ENCODE measurements around the gene MAT1A.

The MAT1A gene

DNA sequence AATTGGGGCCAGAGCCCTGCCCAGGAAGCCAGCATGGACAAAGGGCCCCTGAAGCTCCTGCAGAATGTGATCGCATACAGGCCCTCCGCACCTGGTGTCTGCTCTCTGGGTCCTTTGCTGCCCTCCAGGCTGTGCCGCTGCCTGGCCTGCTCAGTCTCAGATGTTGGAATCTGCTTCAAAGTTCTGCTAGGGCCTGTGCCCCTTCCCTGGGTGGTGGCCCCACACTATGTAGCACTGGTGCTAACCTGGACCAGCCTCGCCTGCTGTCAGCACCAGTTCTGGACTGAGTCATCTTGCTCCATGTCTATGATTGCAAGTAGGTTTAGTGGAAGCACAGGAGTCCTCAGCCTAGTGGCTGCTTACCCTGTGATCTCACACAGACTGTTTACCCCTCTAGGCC, 6.3 kb downstream of the MAT1A start:
- no peak overlapping the region for H3K4me3 ChIP-seq
- no peak for DNase-seq (ENCODE audit: low spot score)
- TF ChIP-seq, protein P1, sequence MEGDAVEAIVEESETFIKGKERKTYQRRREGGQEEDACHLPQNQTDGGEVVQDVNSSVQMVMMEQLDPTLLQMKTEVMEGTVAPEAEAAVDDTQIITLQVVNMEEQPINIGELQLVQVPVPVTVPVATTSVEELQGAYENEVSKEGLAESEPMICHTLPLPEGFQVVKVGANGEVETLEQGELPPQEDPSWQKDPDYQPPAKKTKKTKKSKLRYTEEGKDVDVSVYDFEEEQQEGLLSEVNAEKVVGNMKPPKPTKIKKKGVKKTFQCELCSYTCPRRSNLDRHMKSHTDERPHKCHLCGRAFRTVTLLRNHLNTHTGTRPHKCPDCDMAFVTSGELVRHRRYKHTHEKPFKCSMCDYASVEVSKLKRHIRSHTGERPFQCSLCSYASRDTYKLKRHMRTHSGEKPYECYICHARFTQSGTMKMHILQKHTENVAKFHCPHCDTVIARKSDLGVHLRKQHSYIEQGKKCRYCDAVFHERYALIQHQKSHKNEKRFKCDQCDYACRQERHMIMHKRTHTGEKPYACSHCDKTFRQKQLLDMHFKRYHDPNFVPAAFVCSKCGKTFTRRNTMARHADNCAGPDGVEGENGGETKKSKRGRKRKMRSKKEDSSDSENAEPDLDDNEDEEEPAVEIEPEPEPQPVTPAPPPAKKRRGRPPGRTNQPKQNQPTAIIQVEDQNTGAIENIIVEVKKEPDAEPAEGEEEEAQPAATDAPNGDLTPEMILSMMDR (IDR thresholded peaks at IDR 0.05), result no peak
- H3K27ac ChIP-seq, result no peak overlapping the region

DNA sequence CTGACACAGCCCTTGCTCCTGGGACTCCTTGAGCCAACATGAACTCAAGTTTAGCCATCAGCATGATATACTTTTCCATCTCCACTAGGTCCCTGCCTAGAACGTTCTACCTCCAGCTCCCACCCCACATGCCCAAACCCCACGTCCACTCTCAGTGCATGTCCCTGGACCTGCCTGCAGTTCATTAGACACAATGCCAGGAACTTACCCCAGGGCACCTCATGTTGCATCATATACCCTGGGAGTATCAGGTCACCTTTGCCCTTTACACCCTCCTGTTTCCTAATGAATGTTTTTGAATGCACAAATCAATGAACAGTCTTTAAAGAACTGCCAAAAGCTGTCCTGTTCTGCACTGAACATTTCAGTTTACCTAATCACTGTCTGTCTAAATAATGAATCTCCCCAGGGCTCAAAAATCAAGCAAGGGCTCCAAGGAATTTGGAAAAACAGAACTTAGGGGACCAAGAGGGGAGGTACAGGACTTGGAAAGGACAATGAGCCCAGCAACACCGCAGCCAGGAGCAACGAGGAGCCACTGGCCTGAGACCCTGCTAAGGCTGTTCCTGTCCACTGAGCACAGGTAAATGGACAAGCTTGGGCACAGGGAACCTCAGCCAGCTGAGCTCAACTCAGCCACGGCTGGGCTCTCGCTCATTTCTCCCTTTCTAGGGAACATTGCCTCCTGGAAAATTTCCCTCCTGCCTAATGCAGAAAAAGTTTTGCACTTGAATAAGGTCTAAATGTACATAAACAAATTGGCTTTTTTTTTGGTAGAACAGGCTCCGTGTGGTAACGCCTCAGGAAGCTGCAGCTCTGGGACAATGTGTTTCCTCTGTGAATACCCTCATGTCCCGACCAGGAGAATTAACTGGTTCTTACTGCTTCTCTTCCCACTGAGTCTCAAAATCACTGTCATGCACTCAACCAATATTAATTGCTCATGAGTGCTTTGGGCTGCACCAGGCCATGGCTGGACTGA, 7.4 kb downstream of the MAT1A start:
- Histone ChIP-seq H3K4me3 (no peak overlapping the region), H3K27ac (no peak overlapping the region)
- no peak for DNase-seq (ENCODE audit: low spot score)
- TF ChIP-seq, protein P1 (IDR thresholded peaks at IDR 0.05), result no peak

DNA sequence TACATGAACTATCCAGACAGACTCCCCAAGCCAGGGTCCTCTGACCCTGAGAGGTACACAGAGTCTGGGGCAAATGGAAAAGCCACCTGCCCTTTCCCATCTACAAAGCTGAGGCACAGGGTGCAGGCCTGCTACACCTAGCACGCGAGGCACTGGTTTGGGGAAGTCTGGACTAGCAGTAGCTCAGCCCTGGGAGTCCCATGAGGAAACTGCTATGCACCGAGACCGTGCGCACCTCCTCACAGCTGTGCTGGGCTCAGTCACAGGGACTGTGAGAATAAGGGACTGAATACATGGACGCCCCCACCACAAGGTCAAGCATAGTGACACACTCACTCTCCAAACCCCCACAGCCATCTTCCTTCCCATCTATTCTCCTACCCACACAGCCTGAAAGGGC, 8.2 kb downstream of the MAT1A start:
- Histone ChIP-seq H3K27ac (no peak overlapping the region), H3K4me3 (no peak overlapping the region)
- no peak for DNase-seq (ENCODE audit: low spot score)
- TF ChIP-seq, protein P1 (IDR thresholded peaks at IDR 0.05), result no peak

DNA sequence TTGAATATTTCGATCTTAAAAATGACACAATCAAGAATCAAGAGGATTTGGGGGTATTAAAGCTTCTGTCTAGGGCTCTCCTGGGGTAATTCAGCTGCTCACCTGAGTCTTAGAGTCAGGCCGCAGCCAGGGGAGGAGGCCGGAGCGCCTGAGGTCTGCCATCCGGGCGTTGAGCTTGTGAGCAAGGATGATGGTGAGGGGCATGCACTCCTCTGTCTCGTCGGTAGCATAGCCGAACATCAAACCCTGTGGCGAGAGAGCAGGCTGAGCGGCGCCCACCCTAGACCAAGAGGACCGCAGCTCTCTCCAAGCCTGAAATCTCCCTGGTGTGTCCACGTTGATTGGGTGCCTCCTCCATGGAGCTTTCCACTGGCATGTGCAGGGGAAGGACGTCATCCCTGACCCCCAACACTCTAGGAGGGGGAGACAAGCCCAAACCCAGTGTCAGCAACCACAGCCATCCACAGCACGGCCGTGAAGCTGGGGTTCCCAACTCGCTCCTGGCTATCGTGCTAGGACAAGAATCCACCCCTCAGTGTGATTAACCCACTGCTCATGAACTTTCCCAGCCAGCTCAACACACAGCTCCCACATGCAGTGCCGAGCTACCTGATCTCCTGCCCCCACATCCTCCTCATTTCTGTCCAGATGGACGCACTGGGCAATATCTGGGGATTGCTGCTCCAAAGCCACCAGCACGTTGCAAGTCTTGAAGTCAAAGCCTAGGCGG, 9.2 kb downstream of the MAT1A start:
- no peak overlapping the region for H3K27ac ChIP-seq
- TF ChIP-seq, protein P1 (IDR thresholded peaks at IDR 0.05), result no peak
- H3K4me3 ChIP-seq, result no peak overlapping the region
- DNase-seq (ENCODE audit: low spot score), result no peak

DNA sequence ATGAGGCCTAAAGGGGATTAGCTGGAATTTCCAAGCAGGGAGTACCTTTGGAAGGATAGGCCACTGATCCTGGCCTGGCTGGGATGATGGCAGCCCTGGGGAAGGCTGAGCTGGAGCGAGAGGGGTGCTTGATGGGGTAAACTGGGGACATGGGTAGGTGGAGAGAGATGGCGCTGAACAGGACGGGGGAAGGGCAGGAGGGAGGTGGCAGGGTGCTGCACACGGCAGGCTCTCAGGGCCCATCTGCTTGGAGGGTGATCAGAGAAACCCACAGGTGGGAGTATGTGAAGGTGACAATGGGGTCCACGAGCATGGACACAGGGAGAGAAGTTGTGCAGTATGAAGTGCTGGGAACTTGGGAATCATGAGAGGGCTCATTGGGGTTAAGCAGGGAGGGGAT, 10.3 kb downstream of the MAT1A start:
- no peak for DNase-seq (ENCODE audit: low spot score)
- no peak overlapping the region for H3K4me3 ChIP-seq
- H3K27ac ChIP-seq, result no peak overlapping the region
- TF ChIP-seq, protein P1 (IDR thresholded peaks at IDR 0.05), result no peak

DNA sequence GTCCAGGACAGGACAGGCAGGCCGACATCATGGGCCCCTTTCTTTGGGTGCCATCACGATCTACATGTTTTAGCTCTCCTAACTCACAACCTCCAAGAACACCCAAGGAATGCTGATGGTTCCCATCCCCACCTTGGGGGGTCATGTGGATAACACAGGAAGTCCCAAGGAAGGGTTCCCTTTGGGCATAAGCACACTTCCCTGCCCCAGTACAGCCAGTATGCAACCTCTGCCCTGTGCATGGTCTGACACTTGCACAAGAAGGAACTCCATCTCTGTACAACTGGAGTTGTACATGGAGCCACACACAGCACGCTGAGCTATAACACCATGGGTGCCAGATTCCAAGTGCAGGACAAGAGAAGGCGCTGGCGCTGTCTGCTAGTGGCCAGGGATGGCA, 11.0 kb downstream of the MAT1A start:
- Histone ChIP-seq H3K27ac (no peak overlapping the region), H3K4me3 (no peak overlapping the region)
- no peak for DNase-seq (ENCODE audit: low spot score)

More for the DNA sequence above, 11.0 kb downstream of the MAT1A start:
- TF ChIP-seq, protein P1 (IDR thresholded peaks at IDR 0.05), result no peak

Data from coronary artery (tissue), 2 donors.